Cerebellar nuclear complex (tissue), 1 donor: Measurements from ENCODE around the gene SCT.

ENCODE experiments used
- DNase-seq, 2 experiments: peaks; one replicate each; lab custom pipeline; 2025; lab: John Stamatoyannopoulos, UW

Gene SCT

DNA sequence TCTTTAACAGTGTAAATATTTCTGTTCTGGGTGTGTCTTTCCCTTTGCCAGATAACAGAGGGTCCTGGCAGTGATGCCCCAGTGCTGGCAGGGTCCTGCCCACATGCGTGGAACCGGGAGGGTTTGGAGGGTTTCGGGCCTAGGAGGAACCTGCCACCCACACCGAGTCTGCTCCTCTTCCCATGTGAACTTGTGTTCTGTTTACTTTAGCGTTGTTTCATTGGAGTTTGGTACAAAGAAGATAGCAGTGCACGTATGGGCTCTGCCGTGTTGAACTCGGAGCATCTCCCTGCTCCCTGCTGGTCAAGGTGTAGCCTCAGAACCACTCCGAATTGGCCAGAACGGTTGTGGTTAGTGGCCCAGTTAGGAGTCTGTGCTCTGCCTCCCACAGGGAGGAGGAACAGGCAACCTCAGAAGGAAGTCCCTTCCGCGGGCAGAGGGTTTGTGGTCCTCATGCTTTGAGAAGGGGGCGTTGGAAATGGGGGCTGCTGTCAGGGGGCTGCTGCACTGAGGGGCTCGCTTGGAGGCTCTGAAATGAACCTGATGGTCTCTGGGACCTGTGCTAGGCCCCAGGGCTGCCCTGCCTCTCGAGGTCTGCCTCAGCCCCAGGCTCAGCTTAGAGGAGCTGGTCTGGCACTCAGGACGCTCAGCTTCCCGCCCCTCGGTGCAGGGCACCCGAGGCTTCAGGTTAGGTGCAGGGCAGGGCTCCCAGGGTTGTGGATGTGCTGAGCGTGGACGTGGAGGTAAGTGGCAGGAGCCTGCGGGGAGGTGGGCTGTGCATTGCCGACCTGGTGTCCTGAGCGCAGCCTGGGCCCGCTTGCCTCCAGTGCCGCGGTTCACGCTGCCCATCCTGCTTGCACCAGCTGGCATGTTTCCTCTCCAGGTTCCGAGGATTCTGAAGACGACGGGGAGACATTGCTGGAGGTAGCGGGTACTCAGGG lies 40.3 kb downstream of the SCT start:
- DNase-seq: no peak

- DNase-seq: no peak
These were observed 42.7 kb downstream of the SCT start for GRCh38 chr11:584287-584686.

GRCh38 chr11:581752-582151 lies 45.2 kb downstream of the SCT start:
- DNase-seq: peak in 1 of 2 experiments; percentile 13

DNA sequence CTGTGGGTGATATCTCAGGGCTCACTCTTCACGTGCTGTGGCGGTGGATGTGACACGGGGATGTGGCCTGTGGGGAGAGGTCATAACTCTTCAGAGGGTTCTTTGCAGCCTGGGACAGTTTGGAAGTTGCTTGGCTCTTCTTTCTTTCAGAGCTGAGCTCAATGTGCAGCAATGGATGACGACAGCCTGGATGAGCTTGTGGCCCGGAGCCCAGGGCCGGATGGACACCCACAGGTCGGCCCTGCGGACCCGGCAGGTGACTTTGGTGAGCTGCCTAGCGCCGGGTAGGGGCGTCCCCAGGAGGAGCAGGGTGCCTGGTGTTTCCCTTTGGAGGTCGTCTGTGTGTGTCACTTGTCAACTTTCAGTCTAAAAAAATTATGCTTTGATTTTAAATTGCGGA lies 45.6 kb downstream of the SCT start:
- no peak for DNase-seq

DNA sequence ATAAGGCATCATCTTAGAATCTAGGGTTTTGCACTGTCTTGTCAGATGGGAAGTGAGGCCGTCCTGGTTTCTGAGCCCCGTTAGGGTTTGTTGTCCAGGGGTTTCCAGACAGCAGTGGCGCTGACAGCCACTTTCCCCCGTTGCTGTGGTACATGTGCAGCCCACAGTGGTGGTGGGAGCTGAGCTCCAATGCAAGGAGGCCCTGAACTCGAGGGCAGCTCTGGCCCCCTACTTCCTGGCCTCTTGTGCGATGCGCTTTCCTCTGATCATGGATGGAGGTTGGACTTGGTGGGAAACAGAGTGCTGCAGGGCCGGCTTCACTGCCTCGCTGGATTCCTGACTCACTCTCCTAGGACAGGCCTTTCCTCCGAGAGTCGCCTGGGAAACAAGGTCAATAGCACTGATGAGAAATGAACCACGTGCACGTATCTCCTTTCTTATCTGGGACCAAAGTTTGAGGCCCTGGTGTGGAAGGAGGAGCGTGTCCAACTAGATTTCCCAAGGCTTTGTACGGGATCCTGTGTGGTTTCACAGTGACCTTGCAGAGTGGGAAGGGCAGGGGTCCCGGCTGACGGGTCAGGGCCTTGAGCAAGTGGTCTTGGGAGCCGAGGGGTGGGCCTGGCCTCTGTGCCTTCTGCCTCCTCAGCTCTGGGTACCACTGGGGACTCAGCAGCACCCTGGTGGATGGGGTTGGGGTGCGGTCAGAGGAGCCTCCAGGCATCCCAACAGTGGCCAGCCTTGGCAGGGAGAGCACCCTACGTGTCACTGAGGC lies 47.0 kb downstream of the SCT start:
- no peak for DNase-seq

GRCh38 chr11:578276-579035 lies 48.5 kb downstream of the SCT start:
- DNase-seq: no peak

- no peak for DNase-seq
These were observed 49.4 kb downstream of the SCT start for GRCh38 chr11:577611-577894.

- no peak for DNase-seq
These were observed 50.0 kb downstream of the SCT start for GRCh38 chr11:576811-577610.
